ENCODE data around the gene TECPR2.

The TECPR2 gene

DNA sequence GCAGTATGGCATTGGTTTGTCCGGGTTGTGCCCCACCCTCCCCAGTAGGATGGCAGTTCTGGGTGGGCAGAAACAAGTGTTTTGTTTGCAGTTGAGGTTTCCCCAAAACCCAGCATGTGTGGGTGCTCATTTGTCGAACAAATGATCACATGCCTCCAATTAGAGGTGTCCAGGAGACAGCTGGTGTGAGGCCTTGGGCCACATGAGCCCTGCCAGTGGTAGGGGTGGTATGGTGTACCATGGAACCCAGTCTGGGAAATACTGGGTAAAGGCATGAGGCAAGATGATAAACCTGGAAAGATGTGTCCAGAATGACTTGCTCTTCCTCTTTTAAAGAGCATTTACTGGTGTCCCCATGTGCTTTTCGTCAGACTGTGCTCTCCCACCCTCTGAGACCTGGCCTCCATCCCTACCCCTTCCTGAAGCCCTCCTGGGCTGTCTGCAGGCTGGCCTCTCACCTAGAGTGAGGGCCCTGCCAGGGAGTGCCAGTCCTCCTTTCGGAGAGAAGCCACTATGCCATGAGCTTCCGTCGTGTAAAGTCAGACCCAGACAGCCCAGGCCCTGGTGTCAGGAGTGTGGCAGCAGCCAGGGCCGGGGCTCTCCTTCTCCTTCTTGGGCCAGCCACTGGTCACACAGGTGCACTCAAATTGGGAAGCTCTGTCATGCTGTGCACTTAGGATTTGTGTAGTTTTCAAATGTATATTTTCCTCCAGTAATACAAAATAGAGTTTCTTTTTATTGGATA lies 129.2 kb downstream of the TECPR2 start:
- TF ChIP-seq, protein P1, sequence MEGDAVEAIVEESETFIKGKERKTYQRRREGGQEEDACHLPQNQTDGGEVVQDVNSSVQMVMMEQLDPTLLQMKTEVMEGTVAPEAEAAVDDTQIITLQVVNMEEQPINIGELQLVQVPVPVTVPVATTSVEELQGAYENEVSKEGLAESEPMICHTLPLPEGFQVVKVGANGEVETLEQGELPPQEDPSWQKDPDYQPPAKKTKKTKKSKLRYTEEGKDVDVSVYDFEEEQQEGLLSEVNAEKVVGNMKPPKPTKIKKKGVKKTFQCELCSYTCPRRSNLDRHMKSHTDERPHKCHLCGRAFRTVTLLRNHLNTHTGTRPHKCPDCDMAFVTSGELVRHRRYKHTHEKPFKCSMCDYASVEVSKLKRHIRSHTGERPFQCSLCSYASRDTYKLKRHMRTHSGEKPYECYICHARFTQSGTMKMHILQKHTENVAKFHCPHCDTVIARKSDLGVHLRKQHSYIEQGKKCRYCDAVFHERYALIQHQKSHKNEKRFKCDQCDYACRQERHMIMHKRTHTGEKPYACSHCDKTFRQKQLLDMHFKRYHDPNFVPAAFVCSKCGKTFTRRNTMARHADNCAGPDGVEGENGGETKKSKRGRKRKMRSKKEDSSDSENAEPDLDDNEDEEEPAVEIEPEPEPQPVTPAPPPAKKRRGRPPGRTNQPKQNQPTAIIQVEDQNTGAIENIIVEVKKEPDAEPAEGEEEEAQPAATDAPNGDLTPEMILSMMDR (IDR thresholded peaks at IDR 0.05; ENCODE audit: insufficient read depth, low read depth, low read length, missing control alignments) = no peak
- no peak for DNase-seq (ENCODE audit: low read depth)
- no peak overlapping the region for H3K4me3 ChIP-seq (ENCODE audit: low read length)

DNA sequence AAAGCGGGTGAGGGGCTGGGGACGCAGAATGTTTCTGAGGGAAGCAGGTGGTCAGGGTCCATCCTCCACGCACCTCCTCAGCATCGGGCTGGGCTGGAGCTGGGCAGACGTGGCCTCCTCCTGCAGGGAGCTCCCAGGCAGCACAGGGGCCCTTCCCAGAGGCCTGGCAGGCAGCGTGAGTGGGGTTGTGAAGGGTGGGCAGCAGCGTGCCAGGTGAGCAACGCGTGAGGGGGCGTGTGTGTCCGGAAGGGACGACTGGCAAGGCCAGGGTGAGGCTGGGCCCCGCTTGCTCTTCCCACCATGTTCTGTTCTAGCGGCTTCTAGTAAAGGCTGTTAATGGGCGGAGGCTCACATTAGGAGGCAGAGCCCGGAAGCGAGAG lies 129.8 kb downstream of the TECPR2 start:
- H3K4me3 ChIP-seq (ENCODE audit: low read length) = no peak overlapping the region
- no peak for DNase-seq (ENCODE audit: low read depth)
- TF ChIP-seq, protein P1 (IDR thresholded peaks at IDR 0.05; ENCODE audit: insufficient read depth, low read depth, low read length, missing control alignments) = no peak

DNA sequence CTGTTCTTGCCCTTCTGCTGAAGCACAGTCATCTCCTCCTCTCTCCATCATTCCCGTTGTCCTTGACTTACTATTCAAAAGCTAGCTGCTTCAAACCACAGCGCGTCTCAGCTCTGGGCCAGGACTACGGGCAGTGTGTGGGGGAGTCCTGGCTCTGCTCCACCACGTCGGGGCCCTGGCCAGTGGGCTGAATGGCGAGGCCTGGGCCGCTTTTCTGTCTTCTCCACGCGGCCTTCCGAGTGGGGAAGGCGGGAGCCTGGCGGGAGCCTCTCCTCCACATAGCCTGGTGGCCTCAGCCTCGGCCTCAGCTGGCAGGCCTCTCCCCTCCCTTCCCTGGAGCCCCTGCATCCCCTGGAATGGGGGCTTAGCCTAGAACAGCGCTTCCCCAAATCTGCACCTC lies 130.4 kb downstream of the TECPR2 start:
- no peak overlapping the region for H3K4me3 ChIP-seq (ENCODE audit: low read length)
- no peak for DNase-seq (ENCODE audit: low read depth)
- TF ChIP-seq, protein P1 (IDR thresholded peaks at IDR 0.05; ENCODE audit: insufficient read depth, low read depth, low read length, missing control alignments) = no peak

DNA sequence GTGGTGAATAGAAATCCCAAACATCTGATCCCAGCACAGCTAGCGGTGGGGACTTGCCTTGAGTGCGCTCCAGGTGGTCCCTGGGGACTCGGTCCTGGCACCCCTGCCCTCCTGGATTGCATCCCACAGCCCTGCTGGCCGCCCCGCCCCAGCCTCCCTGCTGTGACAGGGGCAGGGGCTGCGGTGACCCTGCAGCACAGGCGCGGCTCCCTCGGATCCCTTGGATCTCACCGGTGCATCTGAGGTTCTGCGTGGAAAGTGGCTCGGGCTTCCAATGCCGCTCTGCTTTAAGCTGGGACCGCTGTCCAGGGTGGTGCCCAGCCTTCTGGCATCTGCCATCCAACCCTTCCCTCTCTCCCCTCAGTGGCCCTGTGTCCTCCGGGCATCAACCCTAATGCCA lies 130.8 kb downstream of the TECPR2 start:
- TF ChIP-seq, protein P1 (IDR thresholded peaks at IDR 0.05; ENCODE audit: insufficient read depth, low read depth, low read length, missing control alignments) = no peak
- no peak overlapping the region for H3K4me3 ChIP-seq (ENCODE audit: low read length)
- DNase-seq (ENCODE audit: low read depth) = no peak

DNA sequence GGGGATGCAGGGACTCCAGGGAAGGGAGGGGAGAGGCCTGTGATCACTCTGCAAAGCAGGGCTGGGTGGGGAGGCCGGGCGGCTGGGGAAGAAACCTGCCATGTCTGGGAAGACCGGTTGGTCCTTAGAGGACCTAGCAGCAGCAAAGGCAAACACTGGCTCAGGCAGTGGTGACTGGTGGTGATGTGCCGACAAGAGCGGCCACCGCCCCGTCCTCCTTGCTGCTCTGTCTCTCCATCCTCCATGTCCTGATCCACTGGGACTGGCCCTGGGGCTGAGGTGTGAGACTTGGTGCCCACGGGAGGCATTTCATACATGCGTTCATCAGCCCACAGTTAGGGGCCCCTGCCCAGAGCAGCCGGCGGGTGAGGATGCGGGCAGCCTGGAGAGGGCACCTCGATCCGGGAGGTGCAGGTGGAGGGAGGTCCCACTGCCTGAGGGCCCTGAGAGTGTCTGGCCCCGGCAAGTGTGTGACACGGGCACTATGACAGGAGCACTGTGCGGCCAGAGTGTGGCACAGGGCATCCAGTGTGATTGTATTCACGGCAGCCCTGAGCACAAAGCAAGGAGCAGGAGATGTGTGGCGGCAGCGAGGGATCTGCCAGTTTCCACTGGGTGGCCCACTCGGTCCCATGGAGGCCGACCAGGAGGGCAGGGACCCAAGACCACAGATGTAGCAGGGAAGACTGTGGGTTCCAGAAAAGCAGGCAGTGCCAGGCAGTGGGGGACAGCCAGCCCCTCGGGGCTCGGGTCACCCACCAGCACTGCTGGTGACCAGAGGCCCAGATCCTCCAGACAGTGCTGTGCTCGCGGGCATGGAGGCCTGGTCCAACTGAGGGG lies 133.0 kb downstream of the TECPR2 start:
- TF ChIP-seq, protein P1 (IDR thresholded peaks at IDR 0.05; ENCODE audit: insufficient read depth, low read depth, low read length, missing control alignments) = no peak
- no peak overlapping the region for H3K4me3 ChIP-seq (ENCODE audit: low read length)
- no peak for DNase-seq (ENCODE audit: low read depth)

DNA sequence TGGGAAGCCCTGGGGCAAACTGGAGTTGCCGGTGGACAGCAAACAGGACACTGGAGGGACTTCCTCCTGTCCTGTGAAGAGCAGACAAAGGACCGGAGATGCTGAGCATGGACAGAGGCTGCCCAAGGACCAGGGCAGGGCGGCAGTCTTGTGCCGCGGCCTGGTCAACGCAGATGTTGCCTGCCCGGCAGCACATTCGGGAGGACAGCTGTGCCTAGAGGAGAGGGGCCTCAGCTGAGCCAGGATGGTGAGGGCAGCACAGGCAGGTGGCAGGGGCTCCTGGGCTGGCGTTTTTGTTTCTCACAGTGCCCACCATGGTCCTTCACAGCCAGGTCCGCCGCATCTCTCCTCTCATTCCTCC lies 133.6 kb downstream of the TECPR2 start:
- H3K4me3 ChIP-seq (ENCODE audit: low read length) = no peak overlapping the region
- TF ChIP-seq, protein P1 (IDR thresholded peaks at IDR 0.05; ENCODE audit: insufficient read depth, low read depth, low read length, missing control alignments) = no peak
- DNase-seq (ENCODE audit: low read depth) = no peak
